Liver (tissue), 9 donors: ENCODE data around the gene LIN9. TPM values are rescaled to one million over a fixed set of nuclear protein-coding genes. Genes with fewer than 3 reads are reported as not detected.

Experiments used
- DNase-seq: peaks from one replicate; pipeline ENCODE4 v3.0.0-alpha.2; 2017; ENCODE audit warnings: low spot score
- H3K27ac ChIP-seq, 2 donors: one replicate each; pipeline ENCODE4 v1.7.0; 2013; ENCODE audit warnings: inconsistent platforms in 2 of 2, low read length in 2 of 2, control low read depth in 1 of 2, low read depth in 1 of 2, mild to moderate bottlenecking in 1 of 2
- H3K27me3 ChIP-seq, 4 donors: one replicate each; pipeline versions ENCODE4 v1.6.1 to v1.7.0; 2013; ENCODE audit warnings: low read length in 3 of 4, inconsistent platforms in 1 of 4, mild to moderate bottlenecking in 1 of 4, moderate library complexity in 1 of 4; ENCODE audit not compliant: control insufficient read depth in 4 of 4, insufficient read depth in 4 of 4
- H3K36me3 ChIP-seq, 4 donors: one replicate each; pipeline versions ENCODE4 v1.6.1 to v1.7.0; 2013; ENCODE audit warnings: low read length in 3 of 4, mild to moderate bottlenecking in 3 of 4, low read depth in 1 of 4, moderate library complexity in 1 of 4; ENCODE audit not compliant: control insufficient read depth in 4 of 4, insufficient read depth in 3 of 4
- H3K4me1 ChIP-seq, 4 donors: one replicate each; pipeline versions ENCODE4 v1.6.1 to v1.7.0; 2013; ENCODE audit warnings: low read length in 3 of 4, mild to moderate bottlenecking in 3 of 4, moderate library complexity in 1 of 4; ENCODE audit not compliant: control insufficient read depth in 4 of 4, insufficient read depth in 4 of 4
- H3K4me3 ChIP-seq, 3 donors: one replicate each; pipeline versions ENCODE4 v1.6.1 to v1.7.0; 2013; ENCODE audit warnings: low read length in 3 of 3, control low read depth in 1 of 3, low read depth in 1 of 3, mild to moderate bottlenecking in 1 of 3
- H3K9ac ChIP-seq, 2 donors: one replicate each; pipeline ENCODE4 v1.7.0; 2013; ENCODE audit warnings: low read length in 2 of 2, mild to moderate bottlenecking in 2 of 2, moderate library complexity in 2 of 2, control low read depth in 1 of 2, low read depth in 1 of 2
- H3K9me3 ChIP-seq, 4 donors: one replicate each; pipeline versions ENCODE4 v1.6.1 to v1.7.0; 2013; ENCODE audit warnings: low read length in 3 of 4; ENCODE audit not compliant: control insufficient read depth in 4 of 4
- ATF3 ChIP-seq: IDR thresholded peaks from 2 replicates; pipeline ENCODE4 v1.6.1; 2016; ENCODE audit warnings: antibody characterized with exemption
- CTCF ChIP-seq: fragments of 150-350 bp; IDR thresholded peaks from 2 replicates; pipeline ENCODE4 v1.5.1; 2017; ENCODE audit warnings: improper control_type of control experiment, low read depth, low read length; ENCODE audit not compliant: missing input control
- EGR1 ChIP-seq, 2 donors: IDR thresholded peaks; 2 replicates each; pipeline ENCODE4 v1.6.1; 2016 to 2018; ENCODE audit warnings: antibody characterized with exemption in 2 of 2, low read depth in 2 of 2
- FOXA1 ChIP-seq: IDR thresholded peaks from 2 replicates; pipeline ENCODE4 v1.6.1; 2016; ENCODE audit warnings: antibody characterized with exemption
- FOXA2 ChIP-seq: IDR thresholded peaks from 2 replicates; pipeline ENCODE4 v1.6.1; 2016; ENCODE audit warnings: antibody characterized with exemption
- GABPA ChIP-seq, 2 donors: IDR thresholded peaks in 1 of 2; conservative IDR thresholded peaks in 1 of 2; 2 replicates each; pipeline ENCODE4 v1.6.1; 2016; ENCODE audit warnings: antibody characterized with exemption in 2 of 2, mild to moderate bottlenecking in 1 of 2, moderate library complexity in 1 of 2
- HNF4A ChIP-seq, 2 donors: conservative IDR thresholded peaks; 2 replicates each; pipeline ENCODE4 v1.6.1; 2016; ENCODE audit warnings: antibody characterized with exemption in 2 of 2, mild to moderate bottlenecking in 2 of 2
- HNF4G ChIP-seq: IDR thresholded peaks from 2 replicates; pipeline ENCODE4 v1.6.1; 2016; ENCODE audit warnings: antibody characterized with exemption
- JUND ChIP-seq, 2 donors: IDR thresholded peaks; 2 replicates each; pipeline ENCODE4 v1.6.1; 2016; ENCODE audit warnings: antibody characterized with exemption in 2 of 2
- MAX ChIP-seq: IDR thresholded peaks from 2 replicates; pipeline ENCODE4 v1.6.1; 2016; ENCODE audit warnings: antibody characterized with exemption
- NR2F2 ChIP-seq: IDR thresholded peaks from 2 replicates; pipeline ENCODE4 v1.6.1; 2016; ENCODE audit warnings: antibody characterized with exemption
- RAD21 ChIP-seq, 2 donors: IDR thresholded peaks; 2 replicates each; pipeline ENCODE4 v1.6.1; 2016; ENCODE audit warnings: antibody characterized with exemption in 2 of 2, mild to moderate bottlenecking in 2 of 2
- REST ChIP-seq: IDR thresholded peaks from 2 replicates; pipeline ENCODE4 v1.6.1; 2016; ENCODE audit warnings: antibody characterized with exemption, mild to moderate bottlenecking
- RXRA ChIP-seq, 2 donors: IDR thresholded peaks; 2 replicates each; pipeline ENCODE4 v1.6.1; 2017 to 2018; ENCODE audit warnings: antibody characterized with exemption in 2 of 2, mild to moderate bottlenecking in 1 of 2
- SP1 ChIP-seq: IDR thresholded peaks from 2 replicates; pipeline ENCODE4 v1.6.1; 2018; ENCODE audit warnings: antibody characterized with exemption, mild to moderate bottlenecking
- TAF1 ChIP-seq: conservative IDR thresholded peaks from 2 replicates; pipeline ENCODE4 v1.6.1; 2016; ENCODE audit warnings: antibody characterized with exemption, mild to moderate bottlenecking
- YY1 ChIP-seq: IDR thresholded peaks from 2 replicates; pipeline ENCODE4 v1.6.1; 2016; ENCODE audit warnings: antibody characterized with exemption, mild to moderate bottlenecking
- ZBTB33 ChIP-seq: IDR thresholded peaks from 2 replicates; pipeline ENCODE4 v1.6.1; 2016; ENCODE audit warnings: antibody characterized with exemption
- WGBS: extraction: QIAGEN DNeasy Blood & Tissue Kit; methylation state at CpG from one replicate; pipeline ENCODE4 v1.1.7; 2013; 5-methylcytosine and 5-hydroxymethylcytosine counted together
- polyA plus RNA-seq, 2 donors: library from polyadenylated mRNA; stranded (reverse) in 1 of 2; unstranded in 1 of 2; fragments of 200-250 nt in 1 of 2; fragments of >200 nt in 1 of 2; fragmentation: Nextera tagmentation in 1 of 2; extraction: Ambion mirVana in 1 of 2; gene quantifications; one replicate each; pipeline versions ENCODE4 v1.2.1 to v1.2.3, GENCODE V29; 2013 to 2015
- total RNA-seq, 2 donors: library from RNA; depleted of rRNA; stranded (reverse); fragments of >200 nt; gene quantifications; one replicate each; pipeline ENCODE4 v1.2.3, GENCODE V29; 2014
- donor health status: healthy.
- donor health status: healthy.
- donor health status: healthy.
- donor health status: healthy.
- donor health status: healthy.

The LIN9 gene
- total and polyA plus RNA-seq, 4 donors, result 0.50 to 7.9 (median 1.00) TPM

- H3K9ac ChIP-seq, result no peak overlapping the region
- no peaks in the 10 kb centered on the region for H3K4me1 ChIP-seq
- no peaks in the 10 kb centered on the region for H3K27me3 ChIP-seq
- H3K4me3 ChIP-seq, result no peak overlapping the region
- peaks cover 0 to 1% (median 0%) of the 10 kb centered on the region in 4 donors for H3K36me3 ChIP-seq
- no peak overlapping the region for H3K27ac ChIP-seq
- no peak for DNase-seq
- H3K9me3 ChIP-seq, result no peaks in the 10 kb centered on the region
- no peak for TF ChIP-seq REST
- no peak for TF ChIP-seq CTCF
- no peak for TF ChIP-seq JUND (IDR thresholded peaks at IDR 0.05)
- no peak for TF ChIP-seq FOXA1
- TF ChIP-seq ZBTB33, result no peak
- TF ChIP-seq TAF1, result no peak
- TF ChIP-seq FOXA2, result no peak
- TF ChIP-seq GABPA (IDR thresholded peaks at IDR 0.05 in 1 of 2, conservative IDR thresholded peaks at IDR 0.05 in 1 of 2), result no peak
- TF ChIP-seq YY1, result no peak
- TF ChIP-seq ATF3, result no peak
- no peak for TF ChIP-seq RXRA (IDR thresholded peaks at IDR 0.05)
- no peak for TF ChIP-seq NR2F2
- TF ChIP-seq SP1, result no peak
- no peak for TF ChIP-seq HNF4A (conservative IDR thresholded peaks at IDR 0.05)
- TF ChIP-seq RAD21 (IDR thresholded peaks at IDR 0.05), result no peak
- no peak for TF ChIP-seq HNF4G
- no peak for TF ChIP-seq MAX
- TF ChIP-seq EGR1 (IDR thresholded peaks at IDR 0.05; ENCODE audit: low read depth in 2 of 2), result no peak
- WGBS, result 93% methylated on average over 3 of the region's 3 CpGs
Observed at GRCh38 chr1:226255380-226255779, 53.6 kb downstream of the LIN9 start.
